Measurements from ENCODE around the gene POLR3B. TPM values are rescaled to one million over a fixed set of nuclear protein-coding genes. Genes with fewer than 3 reads are reported as not detected.
A peak's percentile ranks its signal among the peaks of the same experiment; 100 is the strongest.
"Not testable (repeated sequence)": the region's sequence is repeated elsewhere in the genome, so short reads cannot be mapped to it uniquely, and the experiment has no call there.

The POLR3B gene
- polyA plus RNA-seq, 4 donors: 15.5 to 19.2 (median 16.2) TPM

GRCh38 chr12:106446419-106447092, 89.0 kb downstream of the POLR3B start:
- DNase-seq (ENCODE audit: low read depth in 4 of 4, low spot score in 2 of 4): no peak

- DNase-seq (ENCODE audit: low read depth in 4 of 4, low spot score in 2 of 4): no peak
Observed at GRCh38 chr12:106452309-106452708, 94.8 kb downstream of the POLR3B start.

- no peak for DNase-seq (ENCODE audit: low read depth in 4 of 4, low spot score in 2 of 4)
Observed at GRCh38 chr12:106455111-106455510, 97.6 kb downstream of the POLR3B start.

GRCh38 chr12:106459124-106459523, 101.6 kb downstream of the POLR3B start:
- DNase-seq (ENCODE audit: low read depth in 4 of 4, low spot score in 2 of 4): no peak

GRCh38 chr12:106459534-106459933, 102.0 kb downstream of the POLR3B start:
- no peak for DNase-seq (ENCODE audit: low read depth in 4 of 4, low spot score in 2 of 4)

- no peak for DNase-seq (ENCODE audit: low read depth in 4 of 4, low spot score in 2 of 4)
Observed at GRCh38 chr12:106461730-106462129, 104.2 kb downstream of the POLR3B start.

GRCh38 chr12:106465605-106466004, 108.1 kb downstream of the POLR3B start:
- DNase-seq (ENCODE audit: low read depth in 4 of 4, low spot score in 2 of 4): not testable (repeated sequence)

- DNase-seq (ENCODE audit: low read depth in 4 of 4, low spot score in 2 of 4): not testable (repeated sequence)
Observed at GRCh38 chr12:106475662-106476061, 118.1 kb downstream of the POLR3B start.

GRCh38 chr12:106477627-106478026, 120.1 kb downstream of the POLR3B start:
- DNase-seq (ENCODE audit: low read depth in 4 of 4, low spot score in 2 of 4): not testable (repeated sequence)

- no peak for DNase-seq (ENCODE audit: low read depth in 4 of 4, low spot score in 2 of 4)
Observed at GRCh38 chr12:106480251-106480650, 122.7 kb downstream of the POLR3B start.

- no peak for DNase-seq (ENCODE audit: low read depth in 4 of 4, low spot score in 2 of 4)
Observed at GRCh38 chr12:106481246-106481645, 123.7 kb downstream of the POLR3B start.

GRCh38 chr12:106487664-106488063, 130.1 kb downstream of the POLR3B start:
- DNase-seq (ENCODE audit: low read depth in 4 of 4, low spot score in 2 of 4): no peak

GRCh38 chr12:106488884-106489283, 131.3 kb downstream of the POLR3B start:
- DNase-seq (ENCODE audit: low read depth in 4 of 4, low spot score in 2 of 4): no peak

- DNase-seq (ENCODE audit: low read depth in 4 of 4, low spot score in 2 of 4): no peak
Observed at GRCh38 chr12:106490264-106490663, 132.7 kb downstream of the POLR3B start.

- no peak for DNase-seq (ENCODE audit: low read depth in 4 of 4, low spot score in 2 of 4)
Observed at GRCh38 chr12:106492857-106493256, 135.3 kb downstream of the POLR3B start.

GRCh38 chr12:106493531-106493930, 136.0 kb downstream of the POLR3B start:
- DNase-seq (ENCODE audit: low read depth in 4 of 4, low spot score in 2 of 4): peak in 2 of 4 donors; percentile 4 to 36

GRCh38 chr12:106495354-106495965, 137.9 kb downstream of the POLR3B start:
- no peak for DNase-seq (ENCODE audit: low read depth in 4 of 4, low spot score in 2 of 4)

GRCh38 chr12:106498056-106498455, 140.5 kb downstream of the POLR3B start:
- no peak for DNase-seq (ENCODE audit: low read depth in 4 of 4, low spot score in 2 of 4)

- no peak for DNase-seq (ENCODE audit: low read depth in 4 of 4, low spot score in 2 of 4)
Observed at GRCh38 chr12:106499628-106500027, 142.1 kb downstream of the POLR3B start.

- no peak for DNase-seq (ENCODE audit: low read depth in 4 of 4, low spot score in 2 of 4)
Observed at GRCh38 chr12:106506691-106507090, 149.1 kb downstream of the POLR3B start.

- DNase-seq (ENCODE audit: low read depth in 4 of 4, low spot score in 2 of 4): no peak
Observed at GRCh38 chr12:106508966-106509365, 151.4 kb downstream of the POLR3B start.

- no peak for DNase-seq (ENCODE audit: low read depth in 4 of 4, low spot score in 2 of 4)
Observed at GRCh38 chr12:106511365-106511764, 153.8 kb downstream of the POLR3B start.

Data from left renal cortex interstitium (tissue), 4 donors.